Stimulated activated CD8-positive, alpha-beta memory T cell treated with anti-CD3 and anti-CD28 coated beads, Interleukin-4, amount 100 ng/mL, for 4 hours (primary cell): ENCODE results near the gene SLC9A7.
"Not testable (repeated sequence)": the region's sequence is repeated elsewhere in the genome, so short reads cannot be mapped to it uniquely, and the experiment has no call there.

Experiments used
- DNase-seq, 2 donors: peaks; one replicate each; pipeline ENCODE4 v3.0.0-alpha.2; 2020; ENCODE audit warnings: low read depth in 2 of 2, low spot score in 1 of 2

SLC9A7 gene

GRCh38 chrX:46758956-46759644 is at the start of gene SLC9A7:
Gene SLC9A7 (minus strand): TSS chrX:46759118. CDS start chrX:46759029, 89 bp downstream.
- peak; percentile 47 to 52 for DNase-seq

DNA sequence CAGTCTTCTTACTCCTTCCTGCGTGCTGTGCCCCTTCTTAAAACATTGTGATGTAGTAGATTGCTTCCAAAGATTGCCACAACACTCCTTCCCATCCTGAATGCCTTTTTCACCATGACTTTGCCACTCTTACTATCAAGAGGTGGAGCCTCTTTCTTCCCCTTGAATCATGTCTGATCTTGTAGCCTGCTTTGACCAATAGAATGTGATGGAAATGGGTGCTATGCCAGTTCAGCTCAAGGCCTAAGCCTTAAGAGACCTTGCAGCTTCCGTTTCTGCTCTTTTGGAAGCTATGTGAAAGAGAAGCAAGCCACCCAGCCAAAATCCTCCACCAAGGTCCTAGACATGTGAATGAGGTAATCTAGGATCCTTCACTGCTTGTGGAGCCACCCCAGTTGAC is 46.4 kb upstream of the SLC9A7 start:
- no peak for DNase-seq

- no peak for DNase-seq
Measured at GRCh38 chrX:46803140-46803539, 44.2 kb upstream of the SLC9A7 start.

DNA sequence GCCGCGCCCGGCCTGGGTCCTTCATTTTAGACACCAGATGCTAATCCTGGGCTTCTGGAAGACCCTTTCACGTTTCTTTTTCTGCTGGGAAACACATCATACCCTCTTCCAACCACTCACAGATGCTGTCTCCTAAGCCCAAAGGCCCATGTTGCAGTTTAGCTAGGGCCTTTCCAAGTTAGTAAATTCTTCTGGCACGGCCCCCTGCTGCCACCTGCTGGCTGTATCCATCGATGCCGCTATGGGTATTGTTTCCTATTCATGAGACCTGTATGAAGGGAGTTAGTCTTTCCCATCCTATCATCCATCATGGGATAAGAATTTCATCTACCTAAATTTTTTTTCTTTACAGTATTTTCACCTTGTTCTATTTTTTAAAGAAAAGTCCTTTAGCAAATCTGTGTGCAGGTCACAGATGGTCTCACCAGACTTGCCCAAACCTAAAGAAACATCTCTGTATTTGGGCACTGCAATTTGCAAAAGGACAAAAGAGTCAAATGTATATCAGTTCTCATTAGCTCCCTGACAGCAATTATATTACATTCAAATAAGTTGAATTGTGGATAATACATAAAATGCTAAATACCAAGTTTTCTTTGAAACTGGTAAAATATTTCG is 37.8 kb upstream of the SLC9A7 start:
- DNase-seq = peak; percentile 29 to 51

DNA sequence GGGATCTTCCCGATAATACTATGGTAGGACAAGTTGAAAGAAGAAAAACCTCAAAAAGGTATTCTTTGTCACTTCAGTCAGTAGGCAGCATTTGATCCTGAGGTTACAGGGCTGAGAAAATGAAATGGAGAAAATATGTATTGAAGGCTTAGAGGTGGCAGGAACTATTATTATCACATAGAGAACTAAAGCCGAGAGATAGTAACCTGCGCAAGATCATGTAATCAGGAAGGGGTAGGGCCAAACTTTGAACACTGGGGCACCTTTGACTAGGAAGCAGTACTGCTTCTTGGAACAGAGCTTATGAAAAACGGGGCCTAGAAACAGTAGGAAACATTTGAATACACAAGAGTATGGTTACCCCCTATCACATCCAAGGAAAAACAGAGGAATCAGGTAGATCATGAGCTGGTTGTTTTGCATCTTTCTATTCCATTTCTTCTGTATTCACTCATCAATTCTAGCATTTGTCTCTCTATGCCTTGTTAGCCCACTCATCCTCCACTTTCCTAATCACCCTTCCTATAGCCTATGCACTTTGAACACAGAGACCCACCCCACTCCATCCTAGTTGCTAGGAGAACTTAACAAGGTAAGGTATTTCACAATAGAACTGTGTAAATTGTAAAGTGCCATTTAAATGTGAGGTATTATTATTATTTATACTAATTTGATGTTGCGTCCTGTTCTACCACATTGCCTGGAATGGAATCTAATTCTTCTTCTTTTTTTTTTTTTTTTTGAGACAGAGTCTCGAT is 34.6 kb upstream of the SLC9A7 start:
- DNase-seq = no peak

GRCh38 chrX:46792810-46793188 is 33.9 kb upstream of the SLC9A7 start:
- no peak for DNase-seq

- DNase-seq = no peak
Measured at GRCh38 chrX:46791927-46792809, 33.2 kb upstream of the SLC9A7 start.

- DNase-seq = no peak
Measured at GRCh38 chrX:46788902-46789301, 30.0 kb upstream of the SLC9A7 start.

- not testable (repeated sequence) for DNase-seq
Measured at GRCh38 chrX:46784437-46784836, 25.5 kb upstream of the SLC9A7 start.

GRCh38 chrX:46782034-46782433 is 23.1 kb upstream of the SLC9A7 start:
- no peak for DNase-seq

GRCh38 chrX:46777971-46778810 is 19.3 kb upstream of the SLC9A7 start:
- DNase-seq = no peak

GRCh38 chrX:46770817-46771163 is 11.9 kb upstream of the SLC9A7 start:
- no peak for DNase-seq

GRCh38 chrX:46770000-46770816 is 11.3 kb upstream of the SLC9A7 start:
- DNase-seq = no peak

GRCh38 chrX:46762963-46763362 is 4.0 kb upstream of the SLC9A7 start:
- DNase-seq = no peak

- DNase-seq = no peak
Measured at GRCh38 chrX:46759645-46759974, 692 bp upstream of the SLC9A7 start.

GRCh38 chrX:46758163-46758955 is 559 bp downstream of the SLC9A7 start:
- no peak for DNase-seq

GRCh38 chrX:46757593-46757992 is 1.3 kb downstream of the SLC9A7 start:
- DNase-seq = no peak

DNA sequence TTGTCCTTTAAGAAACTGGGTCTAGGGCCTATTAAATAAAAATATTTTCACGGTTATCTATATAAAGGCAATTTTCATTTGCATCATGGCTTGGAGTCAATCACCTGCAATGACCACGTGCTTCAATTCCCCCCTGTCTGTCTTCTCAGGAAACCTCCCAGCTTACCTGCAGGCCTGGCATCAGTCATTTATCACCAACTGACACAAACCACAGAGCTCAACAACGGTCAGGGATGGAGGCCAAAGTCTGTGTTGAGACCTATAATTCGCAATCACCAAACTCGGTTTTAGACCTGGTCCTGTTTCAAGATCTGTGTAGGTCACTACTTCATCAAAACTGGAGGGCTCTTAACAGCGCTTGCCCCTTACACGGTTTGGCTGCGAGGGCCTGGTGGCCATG is 1.9 kb downstream of the SLC9A7 start:
- no peak for DNase-seq

DNA sequence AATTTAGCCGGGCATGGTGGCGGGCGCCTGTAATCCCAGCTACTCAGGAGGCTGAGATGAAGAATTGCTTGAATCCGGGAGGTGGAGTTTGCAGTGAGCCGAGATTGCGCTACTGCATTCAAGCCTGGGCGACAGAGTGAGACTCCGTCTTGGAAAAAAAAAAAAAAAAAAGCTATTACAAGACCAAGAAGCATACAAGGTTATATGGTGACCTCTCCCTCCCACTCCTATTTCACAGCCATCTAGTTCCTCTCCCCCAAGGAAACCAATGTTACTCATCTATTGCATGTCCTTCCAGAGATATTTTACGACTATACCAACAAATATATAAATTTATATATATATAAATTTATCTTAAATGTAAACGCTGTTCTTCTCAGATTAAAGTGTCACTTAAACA is 3.2 kb downstream of the SLC9A7 start:
- no peak for DNase-seq
